ENCODE measurements around the gene LRMDA. TPM values are rescaled to one million over a fixed set of nuclear protein-coding genes. Genes with fewer than 3 reads are reported as not detected.

LRMDA gene
- total and polyA plus RNA-seq, 2 of the 13 experiments (the other 11 are each of a cell fraction or from before 2014, with no cell fraction given), result 13.4 to 22.0 TPM

DNA sequence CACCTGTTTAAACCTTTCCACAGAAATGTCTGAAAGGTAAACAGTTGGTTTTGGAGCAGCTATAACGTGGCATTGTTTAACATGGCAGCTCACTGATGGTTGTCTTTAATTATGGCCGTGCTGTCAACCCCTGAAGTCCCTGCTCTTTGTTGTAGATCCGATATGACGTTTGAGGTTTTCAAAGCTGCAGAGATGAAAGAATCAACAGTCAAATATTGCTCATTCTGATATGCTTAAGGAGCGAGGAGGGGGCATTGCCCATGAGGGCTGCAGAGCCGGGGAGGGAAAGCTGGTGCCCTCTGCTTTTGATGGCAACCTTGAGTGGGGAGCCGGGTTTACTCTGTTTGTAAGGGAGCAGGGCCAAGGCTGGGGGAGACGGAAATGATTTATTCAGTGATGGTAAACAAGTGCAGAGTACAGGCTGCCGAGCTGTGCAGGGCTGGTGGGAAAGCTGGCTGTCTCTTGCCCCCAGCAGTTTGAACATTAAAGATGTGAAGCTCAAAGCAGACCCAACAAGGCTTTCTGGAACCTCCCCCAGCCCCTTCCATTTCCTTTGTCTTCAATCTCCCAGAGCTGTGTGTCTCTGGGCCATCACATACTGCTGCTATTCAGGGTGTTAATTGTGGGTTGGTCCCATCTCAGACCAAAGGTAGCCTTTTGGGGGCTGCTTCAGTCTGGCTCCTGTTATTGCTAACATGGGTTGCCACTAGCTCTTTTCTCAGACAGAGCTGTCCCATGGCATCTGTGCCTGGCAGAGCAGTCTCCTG lies 345.5 kb downstream of the LRMDA start (continued):
- no peak for TF ChIP-seq ZNF703 (CRISPR knock-in tag; IDR thresholded peaks at IDR 0.05; ENCODE audit: borderline replicate concordance)
- peak; percentile 37 for TF ChIP-seq STAG1 (CRISPR knock-in tag; IDR thresholded peaks at IDR 0.05)
- no peak for TF ChIP-seq SSRP1 (CRISPR knock-in tag; IDR thresholded peaks at IDR 0.05)
- TF ChIP-seq MBNL3 (CRISPR knock-in tag; conservative IDR thresholded peaks at IDR 0.05), result no peak
- no peak for TF ChIP-seq ZNF790 (CRISPR knock-in tag; IDR thresholded peaks at IDR 0.05; ENCODE audit: borderline replicate concordance)
- peak; percentile 92; the same call in 1 of the 2 replicates for TF ChIP-seq NCOA1 (CRISPR knock-in tag; IDR thresholded peaks at IDR 0.05)
- peak; percentile 96 for TF ChIP-seq ZNF317 (CRISPR knock-in tag; IDR thresholded peaks at IDR 0.05)
- TF ChIP-seq ZBTB1 (CRISPR knock-in tag; IDR thresholded peaks at IDR 0.05; ENCODE audit: borderline replicate concordance), result no peak
- no peak for TF ChIP-seq ZNF329 (CRISPR knock-in tag; IDR thresholded peaks at IDR 0.05; ENCODE audit: low read depth)
- TF ChIP-seq FOSL2 (CRISPR knock-in tag; IDR thresholded peaks at IDR 0.05), result peak; percentile 87
- no peak for TF ChIP-seq ZNF775 (CRISPR knock-in tag; IDR thresholded peaks at IDR 0.05; ENCODE audit: borderline replicate concordance)
- TF ChIP-seq ZNF746 (CRISPR knock-in tag; IDR thresholded peaks at IDR 0.05), result peak; percentile 96
- TF ChIP-seq TAF1 (CRISPR knock-in tag; IDR thresholded peaks at IDR 0.05), result peak; percentile 47
- TF ChIP-seq SP5 (CRISPR knock-in tag; IDR thresholded peaks at IDR 0.05; ENCODE audit: borderline replicate concordance, low read depth), result peak; percentile 85
- TF ChIP-seq ZNF691 (CRISPR knock-in tag; IDR thresholded peaks at IDR 0.05; ENCODE audit: borderline replicate concordance, low read depth), result no peak; the same call in 1 of the 2 replicates
- no peak for TF ChIP-seq CEBPZ (IDR thresholded peaks at IDR 0.05; ENCODE audit: low read length)
- no peak for TF ChIP-seq ZFP82 (CRISPR knock-in tag; IDR thresholded peaks at IDR 0.05; ENCODE audit: borderline replicate concordance)
- TF ChIP-seq, protein P1, sequence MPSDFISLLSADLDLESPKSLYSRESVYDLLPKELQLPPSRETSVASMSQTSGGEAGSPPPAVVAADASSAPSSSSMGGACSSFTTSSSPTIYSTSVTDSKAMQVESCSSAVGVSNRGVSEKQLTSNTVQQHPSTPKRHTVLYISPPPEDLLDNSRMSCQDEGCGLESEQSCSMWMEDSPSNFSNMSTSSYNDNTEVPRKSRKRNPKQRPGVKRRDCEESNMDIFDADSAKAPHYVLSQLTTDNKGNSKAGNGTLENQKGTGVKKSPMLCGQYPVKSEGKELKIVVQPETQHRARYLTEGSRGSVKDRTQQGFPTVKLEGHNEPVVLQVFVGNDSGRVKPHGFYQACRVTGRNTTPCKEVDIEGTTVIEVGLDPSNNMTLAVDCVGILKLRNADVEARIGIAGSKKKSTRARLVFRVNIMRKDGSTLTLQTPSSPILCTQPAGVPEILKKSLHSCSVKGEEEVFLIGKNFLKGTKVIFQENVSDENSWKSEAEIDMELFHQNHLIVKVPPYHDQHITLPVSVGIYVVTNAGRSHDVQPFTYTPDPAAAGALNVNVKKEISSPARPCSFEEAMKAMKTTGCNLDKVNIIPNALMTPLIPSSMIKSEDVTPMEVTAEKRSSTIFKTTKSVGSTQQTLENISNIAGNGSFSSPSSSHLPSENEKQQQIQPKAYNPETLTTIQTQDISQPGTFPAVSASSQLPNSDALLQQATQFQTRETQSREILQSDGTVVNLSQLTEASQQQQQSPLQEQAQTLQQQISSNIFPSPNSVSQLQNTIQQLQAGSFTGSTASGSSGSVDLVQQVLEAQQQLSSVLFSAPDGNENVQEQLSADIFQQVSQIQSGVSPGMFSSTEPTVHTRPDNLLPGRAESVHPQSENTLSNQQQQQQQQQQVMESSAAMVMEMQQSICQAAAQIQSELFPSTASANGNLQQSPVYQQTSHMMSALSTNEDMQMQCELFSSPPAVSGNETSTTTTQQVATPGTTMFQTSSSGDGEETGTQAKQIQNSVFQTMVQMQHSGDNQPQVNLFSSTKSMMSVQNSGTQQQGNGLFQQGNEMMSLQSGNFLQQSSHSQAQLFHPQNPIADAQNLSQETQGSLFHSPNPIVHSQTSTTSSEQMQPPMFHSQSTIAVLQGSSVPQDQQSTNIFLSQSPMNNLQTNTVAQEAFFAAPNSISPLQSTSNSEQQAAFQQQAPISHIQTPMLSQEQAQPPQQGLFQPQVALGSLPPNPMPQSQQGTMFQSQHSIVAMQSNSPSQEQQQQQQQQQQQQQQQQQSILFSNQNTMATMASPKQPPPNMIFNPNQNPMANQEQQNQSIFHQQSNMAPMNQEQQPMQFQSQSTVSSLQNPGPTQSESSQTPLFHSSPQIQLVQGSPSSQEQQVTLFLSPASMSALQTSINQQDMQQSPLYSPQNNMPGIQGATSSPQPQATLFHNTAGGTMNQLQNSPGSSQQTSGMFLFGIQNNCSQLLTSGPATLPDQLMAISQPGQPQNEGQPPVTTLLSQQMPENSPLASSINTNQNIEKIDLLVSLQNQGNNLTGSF (CRISPR knock-in tag; IDR thresholded peaks at IDR 0.05), result no peak
- TF ChIP-seq ZNF382 (CRISPR knock-in tag; IDR thresholded peaks at IDR 0.05; ENCODE audit: borderline replicate concordance), result no peak

Measured in HepG2 (cell line).